C4-2B (cell line): ENCODE data around the gene ZFHX2.

ENCODE experiments used
- CTCF ChIP-seq: fragments of 450-650 bp; conservative IDR thresholded peaks from 2 replicates; pipeline ENCODE4 v1.5.1; 2017; ENCODE audit warnings: mild to moderate bottlenecking
- ZFX ChIP-seq: fragments of 450-650 bp; IDR thresholded peaks from 2 replicates; pipeline ENCODE4 v1.6.1; 2017

DNA sequence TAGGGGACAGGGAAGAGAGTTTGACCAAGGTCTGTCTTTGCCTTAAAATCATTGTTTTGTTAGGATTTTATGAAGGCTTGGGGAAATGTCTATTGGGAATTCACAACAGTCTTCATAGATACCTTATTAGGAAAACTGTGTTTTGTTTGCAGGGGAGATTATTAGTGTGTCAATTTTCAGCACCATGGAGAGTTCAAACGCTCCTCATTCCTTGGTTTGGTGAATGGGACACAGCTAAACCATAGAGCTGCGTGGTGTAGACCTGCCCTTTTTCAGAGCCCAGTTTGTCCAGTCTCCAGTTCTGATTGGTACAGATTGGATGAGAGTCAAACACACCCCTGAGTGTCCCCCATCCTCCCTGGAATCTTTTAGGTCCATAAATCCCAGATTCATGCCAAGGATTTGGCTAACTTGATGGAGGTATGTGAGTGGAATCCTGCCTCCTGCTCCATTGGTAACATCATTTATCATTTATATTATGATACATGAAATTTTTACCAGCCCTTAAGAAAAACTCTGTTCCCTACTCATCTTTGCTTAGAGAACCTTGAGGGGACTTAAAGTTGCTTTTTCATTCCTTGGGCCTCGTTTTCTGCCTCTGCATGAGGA is 70.1 kb downstream of the ZFHX2 start:
- TF ChIP-seq CTCF (no peak), ZFX (no peak)
